ENCODE measurements around the gene FCRL1.

DNA sequence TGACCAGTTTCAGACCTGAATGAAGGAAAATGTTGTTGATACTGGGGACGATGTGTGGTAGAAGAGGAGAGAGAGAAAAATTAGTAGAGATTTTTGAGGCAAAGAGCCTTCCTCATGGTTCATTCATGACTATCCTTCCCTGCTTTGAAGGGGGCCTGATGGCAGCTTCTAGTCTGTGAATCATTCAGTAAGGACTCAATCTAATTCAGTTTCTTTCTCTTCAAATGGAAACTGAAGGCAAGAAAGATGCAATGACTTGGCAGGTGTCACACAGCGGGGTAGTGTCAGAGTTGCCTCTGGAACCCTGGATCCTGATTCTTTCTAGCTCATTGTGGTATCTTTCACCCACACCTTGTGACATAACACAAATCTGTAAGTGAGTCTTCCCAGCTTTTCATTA lies 36.6 kb upstream of the FCRL1 start:
- TF ChIP-seq, protein P1, sequence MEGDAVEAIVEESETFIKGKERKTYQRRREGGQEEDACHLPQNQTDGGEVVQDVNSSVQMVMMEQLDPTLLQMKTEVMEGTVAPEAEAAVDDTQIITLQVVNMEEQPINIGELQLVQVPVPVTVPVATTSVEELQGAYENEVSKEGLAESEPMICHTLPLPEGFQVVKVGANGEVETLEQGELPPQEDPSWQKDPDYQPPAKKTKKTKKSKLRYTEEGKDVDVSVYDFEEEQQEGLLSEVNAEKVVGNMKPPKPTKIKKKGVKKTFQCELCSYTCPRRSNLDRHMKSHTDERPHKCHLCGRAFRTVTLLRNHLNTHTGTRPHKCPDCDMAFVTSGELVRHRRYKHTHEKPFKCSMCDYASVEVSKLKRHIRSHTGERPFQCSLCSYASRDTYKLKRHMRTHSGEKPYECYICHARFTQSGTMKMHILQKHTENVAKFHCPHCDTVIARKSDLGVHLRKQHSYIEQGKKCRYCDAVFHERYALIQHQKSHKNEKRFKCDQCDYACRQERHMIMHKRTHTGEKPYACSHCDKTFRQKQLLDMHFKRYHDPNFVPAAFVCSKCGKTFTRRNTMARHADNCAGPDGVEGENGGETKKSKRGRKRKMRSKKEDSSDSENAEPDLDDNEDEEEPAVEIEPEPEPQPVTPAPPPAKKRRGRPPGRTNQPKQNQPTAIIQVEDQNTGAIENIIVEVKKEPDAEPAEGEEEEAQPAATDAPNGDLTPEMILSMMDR (IDR thresholded peaks at IDR 0.05) = no peak
- TF ChIP-seq TAF1 (IDR thresholded peaks at IDR 0.05; ENCODE audit: borderline replicate concordance, low read depth, low read length) (no peak), FOXM1 (IDR thresholded peaks at IDR 0.05; ENCODE audit: low read depth) (no peak), SIN3A (IDR thresholded peaks at IDR 0.05; ENCODE audit: borderline replicate concordance, low read depth, low read length) (no peak), TEAD4 (IDR thresholded peaks at IDR 0.05; ENCODE audit: borderline replicate concordance, insufficient read depth) (no peak), SMC3 (IDR thresholded peaks at IDR 0.05; ENCODE audit: low read depth, low read length) (no peak), POLR2AphosphoS5 (IDR thresholded peaks at IDR 0.05; ENCODE audit: low read depth, low read length) (no peak), RCOR1 (IDR thresholded peaks at IDR 0.05; ENCODE audit: low read length) (no peak), EP300 (IDR thresholded peaks at IDR 0.05; ENCODE audit: borderline replicate concordance in 1 of 2, low read depth in 1 of 2, low read length in 1 of 2) (no peak), YY1 (IDR thresholded peaks at IDR 0.05; ENCODE audit: low read depth) (no peak), MAX (IDR thresholded peaks at IDR 0.05; ENCODE audit: low read depth) (no peak)
- TF ChIP-seq, protein P2, sequence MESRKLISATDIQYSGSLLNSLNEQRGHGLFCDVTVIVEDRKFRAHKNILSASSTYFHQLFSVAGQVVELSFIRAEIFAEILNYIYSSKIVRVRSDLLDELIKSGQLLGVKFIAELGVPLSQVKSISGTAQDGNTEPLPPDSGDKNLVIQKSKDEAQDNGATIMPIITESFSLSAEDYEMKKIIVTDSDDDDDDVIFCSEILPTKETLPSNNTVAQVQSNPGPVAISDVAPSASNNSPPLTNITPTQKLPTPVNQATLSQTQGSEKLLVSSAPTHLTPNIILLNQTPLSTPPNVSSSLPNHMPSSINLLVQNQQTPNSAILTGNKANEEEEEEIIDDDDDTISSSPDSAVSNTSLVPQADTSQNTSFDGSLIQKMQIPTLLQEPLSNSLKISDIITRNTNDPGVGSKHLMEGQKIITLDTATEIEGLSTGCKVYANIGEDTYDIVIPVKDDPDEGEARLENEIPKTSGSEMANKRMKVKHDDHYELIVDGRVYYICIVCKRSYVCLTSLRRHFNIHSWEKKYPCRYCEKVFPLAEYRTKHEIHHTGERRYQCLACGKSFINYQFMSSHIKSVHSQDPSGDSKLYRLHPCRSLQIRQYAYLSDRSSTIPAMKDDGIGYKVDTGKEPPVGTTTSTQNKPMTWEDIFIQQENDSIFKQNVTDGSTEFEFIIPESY (IDR thresholded peaks at IDR 0.05; ENCODE audit: borderline replicate concordance, low read depth) = no peak
- TF ChIP-seq, protein P3, sequence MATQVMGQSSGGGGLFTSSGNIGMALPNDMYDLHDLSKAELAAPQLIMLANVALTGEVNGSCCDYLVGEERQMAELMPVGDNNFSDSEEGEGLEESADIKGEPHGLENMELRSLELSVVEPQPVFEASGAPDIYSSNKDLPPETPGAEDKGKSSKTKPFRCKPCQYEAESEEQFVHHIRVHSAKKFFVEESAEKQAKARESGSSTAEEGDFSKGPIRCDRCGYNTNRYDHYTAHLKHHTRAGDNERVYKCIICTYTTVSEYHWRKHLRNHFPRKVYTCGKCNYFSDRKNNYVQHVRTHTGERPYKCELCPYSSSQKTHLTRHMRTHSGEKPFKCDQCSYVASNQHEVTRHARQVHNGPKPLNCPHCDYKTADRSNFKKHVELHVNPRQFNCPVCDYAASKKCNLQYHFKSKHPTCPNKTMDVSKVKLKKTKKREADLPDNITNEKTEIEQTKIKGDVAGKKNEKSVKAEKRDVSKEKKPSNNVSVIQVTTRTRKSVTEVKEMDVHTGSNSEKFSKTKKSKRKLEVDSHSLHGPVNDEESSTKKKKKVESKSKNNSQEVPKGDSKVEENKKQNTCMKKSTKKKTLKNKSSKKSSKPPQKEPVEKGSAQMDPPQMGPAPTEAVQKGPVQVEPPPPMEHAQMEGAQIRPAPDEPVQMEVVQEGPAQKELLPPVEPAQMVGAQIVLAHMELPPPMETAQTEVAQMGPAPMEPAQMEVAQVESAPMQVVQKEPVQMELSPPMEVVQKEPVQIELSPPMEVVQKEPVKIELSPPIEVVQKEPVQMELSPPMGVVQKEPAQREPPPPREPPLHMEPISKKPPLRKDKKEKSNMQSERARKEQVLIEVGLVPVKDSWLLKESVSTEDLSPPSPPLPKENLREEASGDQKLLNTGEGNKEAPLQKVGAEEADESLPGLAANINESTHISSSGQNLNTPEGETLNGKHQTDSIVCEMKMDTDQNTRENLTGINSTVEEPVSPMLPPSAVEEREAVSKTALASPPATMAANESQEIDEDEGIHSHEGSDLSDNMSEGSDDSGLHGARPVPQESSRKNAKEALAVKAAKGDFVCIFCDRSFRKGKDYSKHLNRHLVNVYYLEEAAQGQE (IDR thresholded peaks at IDR 0.05; ENCODE audit: low read depth, low read length) = no peak
